Endometrial microvascular endothelial cells (primary cell): ENCODE results near the gene MRPL23. TPM values are rescaled to one million over a fixed set of nuclear protein-coding genes. Genes with fewer than 3 reads are reported as not detected.
"Not testable (repeated sequence)": the region's sequence is repeated elsewhere in the genome, so short reads cannot be mapped to it uniquely, and the experiment has no call there.

ENCODE experiments used
- in situ Hi-C: cut with HindIII; loops from 2 replicates; pipeline ENCODE4 v1.10.0; 2017; ENCODE audit warnings: low sequenced_read_pairs, low pct_unique_long_range_greater_than_20kb; ENCODE audit errors: inconsistent ontology term
- total RNA-seq: library from RNA; depleted of rRNA; stranded (reverse); fragments of >200 nt; gene quantifications from one replicate; pipeline ENCODE4 v1.2.3, GENCODE V29; 2015; ENCODE audit errors: inconsistent ontology term

MRPL23 gene
- total RNA-seq, 1 donor from 2014 or later = 170 TPM

DNA sequence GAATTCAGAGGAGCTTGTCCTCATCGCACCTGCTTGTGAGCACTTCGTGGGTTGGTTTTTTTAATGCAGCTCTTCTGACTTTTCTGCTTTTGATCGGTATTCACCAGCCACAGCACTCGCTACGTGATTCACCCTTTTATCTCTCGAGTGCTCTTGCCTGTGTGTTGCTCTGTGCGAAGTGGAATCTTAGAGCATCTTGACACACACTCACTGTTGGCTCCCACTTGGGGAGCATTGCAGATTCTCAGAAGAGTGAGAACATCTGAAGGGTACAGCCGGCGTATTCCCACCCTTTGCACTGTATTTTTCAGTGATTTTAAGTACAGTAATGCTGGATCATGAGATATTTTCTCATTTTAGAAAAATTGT is 16.7 kb upstream of the MRPL23 start:
- in situ Hi-C loops = no loop called here

DNA sequence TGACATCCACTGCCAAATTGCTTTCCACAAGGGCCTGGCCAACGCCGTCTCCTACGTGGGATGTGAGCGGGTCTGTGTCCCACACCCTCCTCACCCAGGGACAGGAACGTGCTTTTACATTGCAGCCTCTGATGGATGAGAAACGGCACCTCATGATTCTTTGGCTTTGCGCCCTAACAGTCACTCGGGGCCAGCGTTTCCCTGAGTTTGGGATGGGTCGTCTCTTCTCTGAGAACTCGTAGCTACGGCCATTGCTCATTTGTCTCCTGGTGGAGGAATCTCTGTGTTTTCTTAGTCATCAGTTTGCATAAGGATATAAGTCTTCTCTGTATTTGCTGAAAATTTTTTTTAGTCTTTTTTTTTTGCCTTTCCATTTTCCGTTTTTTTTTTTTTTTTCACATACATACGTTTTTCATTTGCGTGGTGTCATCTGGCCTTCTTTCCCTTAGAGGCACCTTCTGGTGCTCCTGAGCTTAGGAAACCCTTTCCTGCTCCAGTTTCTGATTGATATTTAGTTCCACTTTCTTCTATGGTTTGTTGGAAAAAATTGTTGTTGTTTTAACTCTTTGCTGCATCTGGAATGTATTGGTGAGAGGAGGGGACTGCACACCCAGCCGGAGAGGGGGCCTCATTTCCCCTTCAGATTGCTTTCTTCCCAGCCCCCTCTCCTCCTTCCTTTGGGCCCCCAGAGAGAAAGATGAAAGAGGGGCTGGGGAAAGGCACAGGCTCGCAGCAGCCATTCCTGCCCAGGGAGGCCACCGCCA is 15.6 kb upstream of the MRPL23 start:
- in situ Hi-C loops = no loop called here

DNA sequence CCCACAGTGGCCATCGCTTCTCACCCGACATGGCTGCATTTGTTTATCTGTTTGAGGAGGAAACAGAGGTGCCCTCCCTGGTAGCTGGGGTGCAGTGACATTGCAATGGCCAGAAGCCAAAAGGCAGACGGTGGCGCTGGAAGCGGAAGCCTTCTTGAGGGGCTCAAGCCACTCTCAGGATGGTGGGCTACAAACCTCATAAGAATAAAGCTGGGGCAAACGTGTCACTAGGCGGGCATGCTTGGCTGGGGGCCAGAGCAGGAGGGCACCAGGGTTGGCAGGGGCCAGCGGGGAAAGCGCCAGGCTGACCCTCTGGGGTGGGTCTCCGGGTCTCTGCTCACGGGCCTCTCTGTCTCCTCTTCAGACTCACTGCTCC is 15.0 kb upstream of the MRPL23 start:
- in situ Hi-C loops = no loop called here

DNA sequence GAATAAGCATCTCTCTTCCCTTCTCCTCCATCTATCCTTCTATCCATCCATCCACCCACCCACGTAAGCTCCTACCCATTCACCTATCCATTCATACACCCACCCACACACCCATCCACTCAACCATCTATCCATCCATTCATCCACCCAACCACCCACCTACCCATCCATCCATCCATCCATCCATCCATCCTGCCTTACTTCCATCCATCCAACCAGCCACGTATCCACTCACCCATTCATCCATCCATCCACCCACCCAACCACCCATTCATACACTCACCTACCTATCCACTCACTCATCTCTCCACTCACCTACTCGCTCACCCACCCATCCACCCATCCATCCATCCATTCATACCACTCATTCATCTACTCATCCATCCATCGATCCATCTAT is 14.5 kb upstream of the MRPL23 start:
- in situ Hi-C loops = no loop called here

DNA sequence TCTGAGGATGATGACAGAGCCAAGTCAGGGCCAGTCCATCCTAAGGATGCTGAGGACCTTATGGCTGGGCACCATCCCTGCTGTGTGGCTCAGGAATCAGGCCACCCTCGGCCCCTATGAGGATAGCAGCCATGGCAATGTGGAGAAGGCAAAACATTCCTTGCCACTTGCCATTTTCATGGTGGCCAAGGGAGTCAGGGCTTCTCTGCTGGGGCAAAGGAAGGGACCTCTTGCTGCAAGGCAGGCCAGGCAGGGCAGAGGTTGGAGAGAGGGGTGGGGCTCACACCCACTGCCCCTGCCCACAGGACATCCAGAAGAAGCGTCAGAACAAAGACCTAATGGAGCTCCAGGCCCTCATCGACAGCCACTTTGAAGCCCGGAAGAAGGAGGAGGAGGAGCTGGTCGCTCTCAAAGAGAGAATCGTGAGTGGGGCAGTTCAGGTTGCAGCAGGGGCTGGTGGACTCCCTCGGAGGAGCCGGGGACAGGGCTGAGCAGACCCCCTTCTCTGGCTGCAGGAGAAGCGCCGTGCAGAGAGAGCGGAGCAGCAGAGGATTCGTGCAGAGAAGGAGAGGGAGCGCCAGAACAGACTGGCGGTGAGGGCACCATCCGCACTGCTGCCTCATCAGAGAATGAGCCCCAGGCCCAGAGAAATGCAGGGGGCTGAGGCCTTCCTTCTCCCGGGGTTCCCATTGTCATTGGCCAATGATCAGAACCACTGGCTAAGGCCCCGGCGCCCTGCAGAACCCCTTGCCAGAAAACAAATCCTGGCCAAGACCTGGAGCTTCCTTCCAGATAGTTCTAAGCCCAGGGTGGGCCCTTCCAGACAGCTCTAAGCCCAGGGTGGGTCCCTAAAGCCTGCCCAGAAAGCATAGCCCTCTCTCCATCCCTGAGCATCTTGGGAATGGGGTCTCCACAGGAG is 13.5 kb upstream of the MRPL23 start:
- in situ Hi-C loops = no loop called here

DNA sequence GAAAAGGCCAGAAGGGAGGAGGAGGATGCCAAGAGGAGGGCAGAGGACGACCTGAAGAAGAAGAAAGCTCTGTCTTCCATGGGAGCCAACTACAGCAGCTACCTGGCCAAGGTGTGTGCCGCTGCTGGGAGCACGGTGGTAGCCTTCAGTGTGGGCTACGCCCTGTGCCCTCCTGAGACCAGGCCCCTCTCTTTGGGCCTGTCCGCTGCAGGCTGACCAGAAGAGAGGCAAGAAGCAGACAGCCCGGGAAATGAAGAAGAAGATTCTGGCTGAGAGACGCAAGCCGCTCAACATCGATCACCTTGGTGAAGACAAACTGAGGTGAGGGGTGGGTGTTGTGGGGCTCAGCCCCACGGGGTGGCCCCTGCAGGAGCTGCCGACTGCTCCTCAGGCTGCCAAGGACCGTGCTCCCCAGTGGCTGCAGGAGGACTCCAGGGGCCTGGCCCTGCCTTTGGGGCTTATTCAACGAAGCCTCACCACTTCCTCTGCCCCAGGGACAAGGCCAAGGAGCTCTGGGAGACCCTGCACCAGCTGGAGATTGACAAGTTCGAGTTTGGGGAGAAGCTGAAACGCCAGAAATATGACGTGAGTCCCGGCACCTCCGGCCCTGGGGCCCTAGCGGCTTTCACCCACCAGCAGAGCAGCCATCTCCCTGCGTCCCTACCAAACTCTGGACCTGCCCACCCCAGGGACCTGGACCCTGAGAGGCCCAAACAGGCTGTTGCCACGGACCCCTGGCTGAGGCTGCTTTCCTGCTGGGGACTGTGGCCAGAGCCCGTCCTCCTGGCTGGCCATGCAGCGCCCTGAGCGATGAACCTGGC is 12.6 kb upstream of the MRPL23 start:
- in situ Hi-C loops = no loop called here

DNA sequence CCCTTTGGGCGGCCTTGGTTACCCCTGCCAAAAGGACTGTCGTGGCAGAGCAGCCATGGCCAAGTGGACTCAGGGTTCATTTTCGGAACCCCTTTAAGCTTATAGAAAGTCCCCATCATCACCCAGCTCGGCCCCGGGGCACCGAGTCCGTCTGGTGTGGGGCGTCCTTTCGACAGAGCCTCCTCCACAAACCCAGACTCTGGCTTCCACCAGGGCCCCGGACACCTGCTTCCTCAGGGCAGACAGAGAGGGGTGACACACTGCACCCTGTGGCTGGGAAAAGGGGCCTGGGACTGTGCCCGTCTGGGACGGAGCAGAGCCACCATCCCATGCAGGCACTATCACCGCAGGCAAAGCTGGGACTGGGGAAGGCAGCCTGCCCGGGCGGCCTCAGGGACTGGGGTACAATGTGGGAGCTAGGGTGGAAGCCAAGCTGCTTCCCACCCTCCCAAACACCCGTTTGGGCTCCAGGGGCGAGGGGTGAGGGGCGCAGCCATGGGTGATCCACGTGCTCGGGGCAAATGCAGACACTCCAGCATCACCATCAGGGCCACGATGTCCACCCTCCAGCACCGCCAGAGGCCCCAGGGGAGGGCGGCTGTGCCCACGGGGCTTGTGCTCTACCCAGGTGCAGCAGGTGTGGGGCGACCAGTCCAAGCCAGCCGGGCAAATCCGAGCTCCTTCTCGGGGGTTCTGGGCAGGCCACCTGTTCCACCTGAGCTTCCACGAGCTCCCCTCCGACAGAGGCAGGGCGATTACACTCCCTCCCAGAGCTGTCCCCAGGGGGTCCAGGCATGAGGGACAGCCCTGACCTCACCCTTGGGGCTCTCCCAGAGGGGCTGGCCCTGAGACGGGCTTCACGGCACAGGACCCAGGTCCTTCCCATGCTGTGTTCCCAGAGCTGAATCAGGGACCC is 11.7 kb upstream of the MRPL23 start:
- in situ Hi-C loops = no loop called here

DNA sequence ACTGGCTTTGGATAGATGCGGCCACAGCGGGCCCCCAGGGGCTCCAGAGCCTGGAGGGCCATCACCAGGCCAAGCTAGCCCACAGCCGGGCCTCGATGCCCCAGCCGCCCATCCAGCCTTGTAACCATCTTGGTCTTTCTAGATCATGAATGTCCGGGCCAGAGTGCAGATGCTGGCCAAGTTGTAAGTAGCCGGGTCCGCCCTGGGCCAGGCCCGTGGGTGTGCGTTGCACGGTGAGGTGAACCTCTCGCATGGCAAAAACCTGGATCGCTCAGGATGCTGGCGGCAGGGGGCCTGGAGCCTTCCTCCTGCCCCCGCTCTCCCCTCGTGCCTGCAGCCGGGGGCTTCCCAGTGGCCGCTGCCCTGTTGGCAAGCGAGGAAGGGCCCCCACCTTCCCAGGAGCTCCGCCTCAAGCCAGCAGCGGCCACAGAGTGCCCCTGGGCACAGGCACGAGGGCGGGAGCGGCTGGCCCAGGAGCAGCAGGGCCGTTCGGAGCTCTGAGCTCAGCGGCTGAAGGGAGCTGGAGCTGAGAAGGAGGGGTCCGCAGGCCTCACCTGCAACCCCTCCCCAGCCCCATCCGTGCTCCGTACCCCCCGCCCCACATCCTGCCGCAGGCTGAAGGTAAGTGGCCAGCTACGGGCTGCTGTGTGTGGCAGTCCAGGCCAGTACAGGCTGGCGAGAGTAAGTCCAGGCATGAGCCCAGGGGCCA is 10.9 kb upstream of the MRPL23 start:
- in situ Hi-C loops = no loop called here

DNA sequence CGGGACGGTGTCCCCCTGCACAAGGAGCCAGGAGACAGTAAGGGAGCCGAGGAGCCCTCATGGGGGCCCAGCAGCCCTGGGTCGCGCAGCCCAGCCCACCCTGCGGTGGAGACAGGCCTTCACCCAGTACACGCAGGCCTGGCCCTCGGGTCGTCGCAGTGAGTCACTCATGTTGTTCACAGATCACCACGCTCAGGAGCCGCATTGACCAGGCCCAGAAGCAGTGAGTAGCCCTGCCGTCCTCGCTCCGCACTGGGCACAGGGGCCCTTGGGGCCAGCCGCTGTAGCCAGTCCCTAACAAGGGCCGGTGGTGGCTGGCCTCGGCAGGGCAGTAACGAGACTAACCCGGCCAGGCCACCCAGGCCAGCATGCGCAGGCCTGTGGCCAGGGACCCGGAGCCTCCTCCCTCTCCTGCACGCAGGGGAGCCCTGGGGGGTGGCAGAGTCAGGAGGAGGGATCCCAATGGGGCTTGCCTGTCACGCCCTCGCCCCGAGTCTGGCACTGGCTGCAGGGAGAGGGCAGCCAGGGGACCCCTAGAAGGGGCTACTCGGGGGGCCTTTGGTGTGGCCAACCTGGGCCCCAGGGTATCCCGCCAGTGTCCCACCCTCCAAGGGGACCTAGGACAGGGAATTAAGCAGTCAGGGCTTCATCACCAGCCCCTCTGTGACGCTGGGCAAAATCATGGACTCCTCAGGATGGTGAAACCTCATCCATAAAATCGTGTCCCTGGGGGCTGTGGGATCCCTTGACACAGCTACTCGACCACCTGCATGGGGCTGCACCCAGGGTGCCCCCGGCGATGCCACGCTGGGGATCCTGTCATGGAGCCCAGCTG is 10.1 kb upstream of the MRPL23 start:
- in situ Hi-C loops = no loop called here

DNA sequence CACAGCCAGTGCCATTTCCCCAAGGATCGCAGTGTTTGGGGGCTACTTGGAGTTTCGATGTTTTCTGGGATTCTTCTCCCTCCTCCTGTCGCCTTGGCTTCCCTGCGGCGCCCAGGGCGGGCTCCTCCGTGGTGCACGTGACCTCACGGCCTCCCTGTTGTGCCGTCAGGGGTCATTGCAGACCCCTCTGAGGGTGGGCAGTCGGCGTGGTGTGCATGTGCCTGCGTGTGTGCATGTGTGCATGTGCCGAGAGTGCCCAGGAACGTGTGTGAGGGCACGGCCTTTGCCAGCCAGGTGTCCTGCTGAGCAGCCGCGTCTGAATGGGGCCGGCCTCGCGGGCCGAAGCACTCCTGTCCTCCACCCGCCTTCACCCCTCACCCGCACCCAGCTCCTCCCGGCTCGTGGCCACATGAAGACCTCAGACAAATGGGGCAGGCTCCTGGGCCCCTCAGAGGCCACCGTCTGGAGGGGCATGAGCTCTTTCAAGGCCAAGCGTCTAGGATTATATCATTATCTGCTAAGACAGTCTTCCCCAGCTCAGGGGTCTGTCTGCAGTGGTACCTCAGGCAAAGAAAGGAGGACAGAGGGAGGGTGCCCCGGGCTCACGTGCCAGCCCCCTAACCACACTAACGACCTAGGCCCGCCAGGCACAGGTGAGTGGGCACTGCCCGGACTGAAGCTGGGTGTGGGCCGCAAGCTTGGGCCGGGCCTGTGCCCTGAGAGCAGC is 9.4 kb upstream of the MRPL23 start:
- in situ Hi-C loops = no loop called here

DNA sequence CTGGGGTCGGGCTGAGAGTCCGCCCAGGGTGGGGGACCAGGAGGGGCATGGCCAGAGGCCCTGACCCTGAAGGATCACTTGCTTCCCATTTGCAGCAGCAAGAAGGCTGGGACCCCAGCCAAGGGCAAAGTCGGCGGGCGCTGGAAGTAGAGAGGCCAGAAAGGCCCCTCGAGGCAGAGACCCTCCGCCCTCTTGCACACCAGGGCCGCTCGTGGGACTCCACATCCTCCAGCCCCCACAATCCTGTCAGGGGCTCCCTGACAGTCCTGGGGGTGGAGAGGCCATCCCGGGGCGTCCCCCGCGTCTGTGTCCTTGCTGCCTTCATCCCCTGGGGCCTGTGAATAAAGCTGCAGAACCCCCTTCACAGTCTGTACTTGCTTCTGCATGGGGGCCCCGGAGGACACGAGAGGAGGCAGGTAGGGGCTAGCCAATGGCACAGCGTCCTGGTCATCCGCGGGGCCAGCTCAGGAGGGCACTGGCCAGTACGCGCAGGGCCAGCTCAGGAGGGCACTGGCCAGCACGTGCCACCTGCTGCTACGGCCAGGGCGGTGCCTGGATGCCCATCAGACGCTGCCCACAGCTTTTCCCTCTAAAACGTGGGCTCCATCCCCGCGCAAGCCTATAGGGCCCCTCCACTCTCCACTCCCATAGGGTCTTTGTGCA is 8.7 kb upstream of the MRPL23 start:
- in situ Hi-C loops = no loop called here

DNA sequence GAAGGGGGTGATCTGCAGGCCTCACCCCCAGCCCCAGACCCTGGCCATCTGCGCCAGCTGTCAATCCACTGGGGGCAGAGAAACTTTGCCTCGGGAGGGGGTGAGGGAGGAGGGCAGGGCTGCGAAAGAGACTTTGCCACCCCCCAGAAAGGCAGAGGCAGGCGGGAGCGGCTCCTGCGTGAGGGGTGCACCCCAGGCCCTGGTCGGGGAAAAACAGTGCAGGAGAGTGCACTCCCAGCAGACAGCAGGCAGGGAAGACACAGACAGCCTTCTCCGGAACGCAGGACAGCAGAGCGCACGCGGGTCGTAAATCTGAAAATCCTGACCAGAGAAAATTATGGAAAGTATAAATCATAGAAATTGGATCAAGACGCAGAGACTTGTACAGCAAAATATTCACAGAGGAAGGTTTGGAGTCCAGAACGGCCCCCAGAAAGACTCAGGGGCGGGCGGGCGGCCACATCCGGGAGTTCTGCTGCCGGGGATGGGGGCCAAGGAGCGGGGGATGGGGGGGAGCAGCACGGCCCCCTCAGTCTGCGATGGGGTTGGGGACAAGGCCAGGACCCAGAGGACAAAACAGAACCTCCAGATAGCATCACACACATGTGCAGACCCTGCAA is 8.0 kb upstream of the MRPL23 start:
- in situ Hi-C loops = no loop called here

DNA sequence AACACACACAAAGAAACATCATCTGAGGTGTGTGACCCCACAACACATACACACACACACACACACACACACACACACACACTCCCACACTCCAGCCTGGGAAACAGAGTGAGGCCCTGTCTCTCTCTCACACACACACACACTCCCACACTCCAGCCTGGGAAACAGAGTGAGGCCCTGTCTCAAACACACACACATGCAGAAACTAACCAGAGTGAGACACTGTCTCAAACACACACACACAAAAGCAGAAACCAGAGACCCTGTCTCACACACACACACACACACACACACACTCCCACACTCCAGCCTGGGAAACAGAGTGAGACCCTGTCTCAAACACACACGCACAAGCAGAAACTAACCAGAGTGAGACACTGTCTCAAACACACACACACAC is 7.3 kb upstream of the MRPL23 start:
- in situ Hi-C loops = not testable (repeated sequence)

DNA sequence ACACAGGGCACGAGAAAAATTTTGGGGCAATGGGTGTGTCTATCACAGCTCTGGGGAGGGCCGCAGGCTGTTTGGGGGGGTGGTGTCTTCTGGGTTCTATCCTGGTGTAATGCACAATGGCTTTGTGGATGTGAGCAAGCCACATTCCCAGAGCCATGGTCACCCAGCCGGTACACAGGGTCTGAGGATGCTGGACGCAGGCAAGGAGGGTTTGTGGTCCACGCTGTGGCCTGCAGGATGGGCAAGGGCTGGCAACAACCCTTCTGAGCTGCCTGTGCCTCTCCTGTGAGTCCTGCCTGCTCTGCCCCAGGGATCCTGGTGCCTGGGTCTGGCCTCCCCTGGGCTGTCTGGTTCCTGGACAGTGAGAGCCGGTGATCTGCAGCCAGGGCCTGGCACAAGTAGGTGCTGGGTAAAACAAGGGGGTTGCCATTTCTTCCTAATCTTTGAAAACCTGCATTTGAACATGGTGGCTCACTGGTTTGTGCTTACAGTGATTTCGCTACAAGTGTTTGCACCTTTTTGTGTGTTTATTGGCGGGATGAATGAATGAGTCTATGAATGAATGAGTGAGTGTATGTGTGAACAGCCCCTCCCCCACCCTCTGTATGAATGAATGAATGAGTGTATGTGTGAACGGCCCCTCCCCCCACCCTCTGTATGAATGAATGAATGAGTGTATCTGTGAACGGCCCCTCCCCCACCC is 4.4 kb upstream of the MRPL23 start:
- in situ Hi-C loops = no loop called here

DNA sequence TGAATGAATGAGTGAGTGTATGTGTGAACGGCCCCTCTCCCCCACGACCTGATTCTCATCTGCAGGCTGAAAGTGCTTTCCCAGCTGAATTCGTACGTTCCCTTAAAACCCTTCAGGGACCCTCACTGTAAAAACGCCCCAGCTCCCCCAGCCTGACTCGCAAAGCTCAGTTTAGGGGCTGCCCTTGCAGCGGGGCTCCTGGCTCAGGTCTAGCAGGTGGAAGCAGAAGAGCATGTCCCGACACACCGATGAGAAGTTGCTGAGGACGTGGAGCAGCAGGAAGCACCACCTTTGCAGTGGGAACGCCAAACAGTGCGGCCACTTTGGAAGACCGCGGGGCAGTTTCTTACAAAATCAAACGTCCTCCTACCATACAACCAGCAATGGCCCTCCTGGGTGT is 3.6 kb upstream of the MRPL23 start:
- in situ Hi-C loops = no loop called here
